Stimulated activated CD8-positive, alpha-beta memory T cell treated with anti-CD3 and anti-CD28 coated beads, Interleukin-4, amount 100 ng/mL, for 48 hours (primary cell): ENCODE measurements around the gene MIGA2.
A peak's percentile ranks its signal among the peaks of the same experiment; 100 is the strongest.
"Not testable (repeated sequence)": the region's sequence is repeated elsewhere in the genome, so short reads cannot be mapped to it uniquely, and the experiment has no call there.

Experiments used
- DNase-seq: peaks from one replicate; pipeline ENCODE4 v3.0.0-alpha.2; 2020

The MIGA2 gene

DNA sequence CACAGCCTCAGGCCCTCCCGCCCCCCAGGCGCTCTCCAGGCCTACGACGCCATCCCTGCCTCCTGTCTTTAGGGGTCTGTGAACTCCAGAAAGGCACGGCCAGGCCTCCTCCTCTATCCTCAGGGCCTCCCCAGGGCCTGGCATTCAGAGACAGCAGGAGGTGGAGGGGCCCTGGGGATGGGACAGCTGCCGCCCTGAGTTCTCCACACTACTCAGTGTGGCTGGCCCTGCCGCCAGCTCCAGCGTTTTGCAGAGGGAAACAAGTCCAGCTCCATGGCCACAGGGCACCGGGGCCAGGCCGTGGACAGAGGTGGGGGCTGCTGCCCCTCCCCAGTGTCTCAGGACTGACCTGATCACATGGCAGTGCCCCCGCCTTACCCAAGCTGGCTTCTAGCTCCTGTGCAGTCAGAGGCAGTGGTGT, 24.7 kb upstream of the MIGA2 start:
- no peak for DNase-seq

- no peak for DNase-seq
These were observed 24.1 kb upstream of the MIGA2 start for GRCh38 chr9:129012343-129012742.

- no peak for DNase-seq
These were observed 23.5 kb upstream of the MIGA2 start for GRCh38 chr9:129012893-129013448.

- no peak for DNase-seq
These were observed 22.8 kb upstream of the MIGA2 start for GRCh38 chr9:129013674-129014073.

DNA sequence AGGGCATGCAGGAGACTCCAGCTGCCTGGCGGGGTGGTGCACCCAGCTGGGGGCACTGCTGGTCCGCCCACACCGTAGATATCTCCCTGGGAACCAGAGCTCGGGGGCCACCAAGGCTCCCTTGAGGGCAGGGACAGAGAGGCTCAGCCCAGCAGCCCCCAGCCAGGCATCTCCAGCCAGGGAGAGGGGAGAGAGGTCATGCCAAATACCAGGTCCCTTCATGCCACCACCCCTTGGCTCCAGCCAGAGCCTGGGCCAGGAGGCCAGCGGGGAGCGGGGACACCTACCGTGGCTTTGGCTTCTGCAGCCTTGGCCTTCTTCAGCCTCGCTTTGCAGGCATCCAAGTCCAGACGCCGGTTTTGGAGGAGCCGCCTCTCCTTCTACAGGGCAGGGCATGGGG, 22.3 kb upstream of the MIGA2 start:
- DNase-seq = no peak

GRCh38 chr9:129014608-129015007, 21.8 kb upstream of the MIGA2 start:
- no peak for DNase-seq

DNA sequence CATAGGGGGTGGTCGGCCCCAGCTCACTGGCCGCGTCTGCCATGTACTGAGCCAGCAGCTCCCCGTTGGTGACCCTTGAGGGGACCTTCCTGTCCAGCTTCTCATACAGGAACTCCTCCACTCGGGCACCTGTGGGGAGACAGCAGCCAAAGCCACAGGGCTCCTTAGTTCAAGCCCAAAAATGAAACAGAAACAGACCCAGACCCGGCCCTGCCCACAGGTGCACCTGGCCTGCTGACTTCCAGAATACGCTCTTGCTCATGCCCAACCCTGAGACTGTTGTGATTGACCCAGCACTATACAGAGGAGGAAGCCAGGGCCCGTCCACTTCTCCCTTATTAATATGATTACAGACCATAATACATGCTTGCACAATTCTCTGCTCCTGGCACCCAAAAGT, 15.3 kb upstream of the MIGA2 start:
- DNase-seq = no peak

- DNase-seq = no peak
These were observed 14.4 kb upstream of the MIGA2 start for GRCh38 chr9:129022037-129022436.

- no peak for DNase-seq
These were observed 13.2 kb upstream of the MIGA2 start for GRCh38 chr9:129023036-129023907.

DNA sequence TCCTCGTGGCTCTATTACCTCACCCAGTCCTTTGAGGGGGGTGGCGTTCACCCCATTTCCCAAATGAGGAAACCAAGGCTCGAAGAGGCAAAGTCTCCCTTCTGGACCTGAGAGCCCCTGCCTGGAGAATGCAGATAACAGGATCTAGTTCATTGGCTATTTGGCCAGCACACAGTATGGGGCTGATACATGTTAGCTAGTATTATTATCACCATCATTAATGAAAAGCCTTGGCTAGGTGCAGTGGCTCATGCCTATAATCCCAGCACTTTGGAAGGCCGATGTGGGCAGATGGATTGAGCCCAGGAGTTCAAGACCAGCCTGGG, 12.6 kb upstream of the MIGA2 start:
- DNase-seq = no peak

DNA sequence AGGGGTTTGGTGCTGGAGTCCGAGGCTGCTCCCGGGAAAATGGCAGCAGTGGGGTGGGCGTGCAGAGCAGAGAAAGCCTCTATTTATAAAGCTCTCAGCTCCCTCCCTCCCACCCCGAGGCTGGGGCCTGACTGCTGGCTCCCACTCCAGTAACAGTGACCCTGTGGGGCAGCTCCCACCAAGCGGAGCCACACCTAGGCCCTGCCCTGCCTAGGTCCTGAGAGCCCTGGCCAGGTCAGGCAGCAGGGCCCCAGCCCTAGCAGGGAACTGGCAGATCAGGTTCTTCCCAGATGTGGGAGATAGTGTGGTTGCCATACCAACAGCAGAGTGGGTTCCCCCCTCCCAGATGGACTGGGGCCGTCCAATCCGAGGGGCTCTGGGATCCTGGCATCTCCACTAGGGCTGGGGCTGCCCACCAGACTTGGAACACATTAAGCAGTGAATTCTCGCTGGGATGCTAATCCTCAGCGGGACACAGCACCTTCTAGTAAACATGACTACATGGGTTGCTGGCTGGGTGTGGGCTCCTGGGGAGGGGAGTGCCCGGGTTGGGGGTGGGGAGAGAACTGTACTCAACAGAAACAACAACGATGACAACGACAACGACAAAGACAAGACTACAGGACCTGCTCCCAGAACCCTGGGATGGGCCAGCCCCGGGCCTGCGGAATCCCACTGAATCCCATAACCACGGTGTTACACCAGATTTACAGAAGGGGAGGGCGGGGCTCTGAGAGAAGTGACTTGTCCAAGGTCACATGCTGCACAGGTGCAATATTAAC, 9.8 kb upstream of the MIGA2 start:
- DNase-seq = no peak

DNA sequence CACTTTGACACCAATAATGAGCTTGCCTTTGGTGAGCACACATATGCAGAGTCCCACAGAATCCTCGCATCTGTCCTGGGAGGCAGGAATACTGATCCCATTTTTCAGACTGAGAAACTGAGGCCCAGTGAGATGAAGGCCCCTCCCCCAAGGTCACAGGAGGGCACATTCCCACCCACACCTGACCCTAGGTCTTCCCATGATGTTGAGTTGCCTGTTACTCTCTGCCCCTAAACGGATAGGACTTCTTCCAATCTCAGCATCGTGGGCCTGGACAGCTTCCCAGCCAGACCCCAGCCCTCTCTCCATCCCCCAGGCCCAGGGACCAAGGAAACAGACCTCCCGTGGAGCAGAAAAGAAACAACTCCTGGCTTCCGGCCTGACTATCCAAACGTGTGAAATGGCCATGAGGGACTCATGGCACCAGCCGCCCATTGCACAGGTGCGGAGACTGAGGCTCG, 9.2 kb upstream of the MIGA2 start:
- DNase-seq = no peak

DNA sequence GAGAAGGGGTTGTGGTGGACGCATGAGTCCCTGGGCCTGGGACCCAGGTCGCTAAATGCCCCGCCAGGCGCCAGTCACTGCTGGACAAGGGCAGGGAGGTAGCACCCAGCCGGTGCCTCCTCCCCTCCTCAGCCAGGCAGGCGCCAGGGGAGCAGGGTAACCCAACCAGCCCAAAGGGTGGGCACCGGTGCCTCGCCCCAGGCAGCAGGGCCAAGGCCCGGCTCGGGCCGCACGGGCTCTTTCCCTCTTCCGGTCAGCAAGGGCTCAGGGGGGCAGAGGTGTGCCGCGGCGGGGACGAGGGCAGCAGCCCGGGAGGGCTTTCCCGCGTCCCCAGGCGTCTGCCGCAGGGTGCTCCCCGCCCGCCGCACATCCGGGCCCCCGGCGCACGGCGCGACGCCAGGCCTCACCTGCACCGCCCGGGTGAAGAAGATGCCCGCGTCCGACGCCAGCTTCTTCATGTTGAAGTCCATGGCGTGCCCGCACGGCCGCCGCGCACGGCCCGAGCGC, 8.7 kb upstream of the MIGA2 start:
- DNase-seq = no peak

DNA sequence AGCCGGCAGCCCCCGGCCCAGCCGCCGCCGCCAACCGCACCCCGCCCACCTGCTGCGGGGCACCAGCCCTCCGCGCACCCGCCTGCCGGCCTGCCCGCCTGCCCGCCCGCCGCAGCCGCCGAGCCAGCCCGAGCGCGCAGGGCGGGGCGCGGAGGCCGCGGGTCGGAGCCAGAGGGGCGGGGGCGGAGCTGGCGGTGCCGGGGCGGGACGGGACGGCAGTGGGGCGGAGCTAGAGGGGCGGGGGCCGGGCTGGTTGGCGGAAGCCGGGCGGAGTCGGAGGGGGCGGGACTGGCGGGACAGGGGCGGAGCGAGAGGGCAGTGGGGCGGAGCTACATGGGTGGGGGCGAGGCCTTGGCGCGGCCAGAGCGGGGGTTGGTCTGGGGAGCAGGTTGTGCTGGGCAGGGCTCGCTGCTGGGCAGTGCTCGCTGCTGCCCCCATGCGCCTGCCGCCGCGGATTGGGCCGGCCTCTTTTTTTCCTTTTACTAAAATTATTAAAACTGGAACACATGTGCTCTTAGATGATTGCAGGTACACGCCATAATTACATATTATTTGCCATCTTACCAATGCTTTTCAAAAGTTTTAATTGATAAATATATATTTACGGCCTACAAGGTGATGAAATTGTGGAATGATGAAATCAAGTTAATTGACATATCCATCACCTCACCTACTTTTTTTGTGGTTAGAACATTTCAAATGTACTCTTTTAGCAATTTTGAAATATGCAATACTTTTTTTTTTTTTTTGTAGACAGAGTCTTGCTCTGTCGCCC, 8.0 kb upstream of the MIGA2 start, which contains the start of gene SH3GLB2:
TSS of gene SH3GLB2 (minus strand) at position 140 of the 775 bp plus-strand sequence. CDS start 177 bp downstream, outside the sequence.
- DNase-seq = peak; percentile 98

DNA sequence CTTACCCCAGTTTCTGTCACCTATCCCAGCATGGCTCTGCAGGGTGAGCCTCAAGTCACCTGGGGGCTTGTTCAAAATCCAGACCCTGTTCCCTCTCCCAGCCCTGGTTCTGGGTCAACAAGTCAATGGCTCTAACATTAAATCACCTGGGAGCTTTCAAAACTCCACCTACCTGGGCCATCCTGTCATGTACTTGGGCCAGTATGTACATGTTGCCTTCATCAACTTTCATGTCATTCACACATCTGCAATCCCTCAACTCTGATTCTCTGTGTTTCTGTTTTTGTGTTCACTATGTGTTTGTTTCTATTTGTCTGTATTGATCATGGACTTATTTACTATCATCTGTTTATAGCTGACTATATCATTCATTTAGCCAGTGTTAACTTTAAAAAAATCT, 6.2 kb upstream of the MIGA2 start:
- no peak for DNase-seq

DNA sequence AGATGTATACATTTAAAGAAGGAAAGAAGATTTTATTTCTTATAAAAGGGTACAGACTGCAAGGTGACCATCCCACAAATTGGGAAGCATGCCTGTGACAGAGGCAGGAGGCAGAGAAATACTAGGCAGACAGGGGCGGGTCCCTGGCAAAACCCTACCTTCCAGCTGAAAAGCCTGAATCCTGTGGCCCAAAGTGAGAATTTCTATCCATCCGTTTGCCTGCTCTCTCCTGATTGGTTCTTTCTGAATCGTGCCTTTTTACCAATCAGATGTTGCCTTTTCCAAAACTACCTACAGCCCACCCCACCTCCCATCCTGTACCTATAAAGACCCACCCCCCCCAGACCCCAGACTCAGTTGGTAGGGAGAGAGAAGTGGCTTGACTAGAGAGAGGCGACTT, 4.9 kb upstream of the MIGA2 start:
- DNase-seq = no peak

DNA sequence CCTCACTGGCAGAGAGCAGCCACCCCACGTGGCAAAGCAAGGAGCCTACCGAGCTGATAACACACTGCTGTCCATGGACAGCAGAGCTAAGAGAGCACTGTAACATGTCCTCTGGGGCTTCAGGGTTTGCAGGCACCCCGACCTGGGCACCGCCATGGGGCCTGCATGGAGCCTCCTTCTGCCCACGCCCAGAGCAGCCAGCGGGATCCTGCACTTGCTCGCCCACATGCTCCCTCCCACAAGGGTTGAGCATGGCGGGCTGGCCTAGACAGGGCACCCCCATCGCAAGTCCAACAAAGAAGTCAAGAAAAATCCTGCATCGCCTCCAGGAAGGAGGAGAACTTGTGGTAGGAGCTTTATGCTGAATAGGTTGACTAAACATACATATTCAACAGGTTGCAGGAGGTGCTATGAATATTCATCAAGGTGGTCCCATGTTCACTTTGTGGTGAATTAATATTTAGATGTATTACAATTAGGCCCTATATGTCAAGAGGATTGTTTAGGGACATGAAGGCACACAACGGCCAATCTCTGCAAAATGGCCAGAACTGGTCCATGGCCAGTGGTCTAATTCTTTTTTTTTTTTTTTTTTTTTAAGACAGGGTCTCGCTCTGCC, 3.8 kb upstream of the MIGA2 start:
- no peak for DNase-seq

GRCh38 chr9:129033216-129033615, 3.2 kb upstream of the MIGA2 start:
- DNase-seq = no peak

- not testable (repeated sequence) for DNase-seq
These were observed 588 bp upstream of the MIGA2 start for GRCh38 chr9:129035838-129036237.

DNA sequence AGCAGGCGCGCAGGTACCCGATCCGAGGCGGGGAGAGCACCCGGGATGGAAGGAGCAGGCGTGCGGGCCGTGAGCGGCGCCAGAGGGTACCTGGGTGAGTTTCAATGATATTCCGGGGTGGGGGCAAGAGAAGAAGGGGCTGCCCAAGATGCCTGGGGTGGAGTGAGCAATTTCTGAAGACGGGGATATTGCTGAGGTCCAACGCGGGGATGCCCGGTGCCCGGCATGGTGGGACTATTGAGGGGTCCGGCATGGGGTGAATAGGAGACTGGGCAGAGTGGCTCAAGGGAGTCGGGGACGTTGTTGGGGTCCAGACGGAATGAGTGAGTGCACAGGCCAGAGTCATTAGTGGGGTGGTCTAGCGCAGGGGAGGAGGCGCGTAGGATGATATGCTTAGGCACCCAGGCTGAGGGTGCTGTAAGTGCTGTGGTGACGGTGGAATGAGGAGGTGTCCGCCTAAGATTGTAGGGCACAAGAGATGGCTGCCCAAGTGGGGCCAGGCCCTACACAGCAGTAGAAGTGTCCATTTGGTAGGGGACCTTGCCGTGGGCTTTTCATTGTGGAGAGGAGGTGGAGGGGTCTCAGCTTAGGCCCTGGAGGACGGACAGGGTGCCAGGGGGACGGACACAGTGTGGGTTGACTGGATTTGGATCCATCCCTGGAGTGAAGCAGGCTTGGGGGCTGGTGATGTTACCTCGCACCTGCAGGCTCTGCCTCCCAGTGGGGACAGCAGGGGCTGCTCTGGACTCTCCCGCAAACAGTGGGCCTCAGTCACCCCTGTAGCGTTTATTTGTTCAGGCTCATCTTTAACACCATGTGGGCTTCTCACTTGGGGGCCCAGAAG, 719 bp downstream of the MIGA2 start:
- DNase-seq = no peak

DNA sequence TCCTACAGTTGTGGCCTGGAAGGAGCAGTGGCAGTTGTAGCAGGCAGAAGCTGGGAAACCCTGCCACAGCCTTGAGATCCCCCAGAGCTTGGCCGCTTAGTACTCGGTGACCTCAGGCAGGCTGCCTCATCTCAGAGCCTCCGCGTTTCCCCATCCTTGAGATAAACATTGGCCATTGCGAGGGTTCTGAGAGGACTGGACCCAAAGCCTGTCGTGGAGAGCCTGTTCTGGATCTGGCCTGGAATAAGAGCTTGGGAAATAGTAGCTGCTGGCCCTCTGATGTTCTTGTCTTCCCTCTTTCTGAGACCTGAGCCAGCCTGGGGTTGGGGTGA, 1.3 kb downstream of the MIGA2 start:
- no peak for DNase-seq
